Measurements from ENCODE around the gene PRR7.

DNA sequence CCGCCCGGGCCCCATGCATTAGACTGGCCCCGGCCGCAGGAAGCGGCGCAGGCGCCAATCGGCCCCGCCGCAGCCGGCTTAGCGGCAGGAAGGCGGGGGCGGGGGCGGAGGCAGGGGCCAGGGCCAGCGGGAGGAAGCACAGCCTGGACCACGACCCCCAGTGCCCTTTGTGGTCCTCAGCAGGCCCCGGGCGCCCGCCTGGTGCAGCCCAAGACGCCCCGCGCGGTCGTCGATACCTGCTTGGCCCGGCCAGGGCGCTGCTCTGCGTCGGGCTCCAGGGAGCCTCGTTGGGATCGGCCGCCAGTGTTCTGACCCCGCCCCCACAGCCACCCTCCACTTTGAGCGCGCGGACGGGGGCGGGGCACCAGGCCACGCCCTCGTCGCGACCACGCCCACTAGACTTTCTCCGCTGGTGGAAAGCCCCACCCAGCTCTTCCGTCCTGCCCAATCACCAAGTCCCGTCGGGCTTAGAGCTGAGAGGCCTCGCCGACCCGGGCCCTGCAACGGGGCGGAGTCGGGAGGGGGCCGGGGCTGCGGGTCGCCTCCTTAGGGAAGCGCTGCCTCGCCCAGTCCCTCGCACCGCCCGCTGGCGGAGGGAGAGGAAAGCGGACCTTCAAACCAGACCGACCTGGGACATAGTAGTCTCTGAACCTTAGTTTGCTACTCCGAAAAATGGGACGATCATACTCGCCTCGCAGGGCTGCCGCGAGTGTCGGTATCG, 50.8 kb downstream of the PRR7 start, which contains the start of gene PDLIM7:
- TF ChIP-seq, protein P1, sequence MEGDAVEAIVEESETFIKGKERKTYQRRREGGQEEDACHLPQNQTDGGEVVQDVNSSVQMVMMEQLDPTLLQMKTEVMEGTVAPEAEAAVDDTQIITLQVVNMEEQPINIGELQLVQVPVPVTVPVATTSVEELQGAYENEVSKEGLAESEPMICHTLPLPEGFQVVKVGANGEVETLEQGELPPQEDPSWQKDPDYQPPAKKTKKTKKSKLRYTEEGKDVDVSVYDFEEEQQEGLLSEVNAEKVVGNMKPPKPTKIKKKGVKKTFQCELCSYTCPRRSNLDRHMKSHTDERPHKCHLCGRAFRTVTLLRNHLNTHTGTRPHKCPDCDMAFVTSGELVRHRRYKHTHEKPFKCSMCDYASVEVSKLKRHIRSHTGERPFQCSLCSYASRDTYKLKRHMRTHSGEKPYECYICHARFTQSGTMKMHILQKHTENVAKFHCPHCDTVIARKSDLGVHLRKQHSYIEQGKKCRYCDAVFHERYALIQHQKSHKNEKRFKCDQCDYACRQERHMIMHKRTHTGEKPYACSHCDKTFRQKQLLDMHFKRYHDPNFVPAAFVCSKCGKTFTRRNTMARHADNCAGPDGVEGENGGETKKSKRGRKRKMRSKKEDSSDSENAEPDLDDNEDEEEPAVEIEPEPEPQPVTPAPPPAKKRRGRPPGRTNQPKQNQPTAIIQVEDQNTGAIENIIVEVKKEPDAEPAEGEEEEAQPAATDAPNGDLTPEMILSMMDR (conservative IDR thresholded peaks at IDR 0.05; ENCODE audit: low read depth, low read length), result peak; percentile 24; the same call in 1 of the 2 replicates
- no peak for TF ChIP-seq EZH2phosphoT487 (IDR thresholded peaks at IDR 0.05; ENCODE audit: borderline replicate concordance, low read length)
- no peak for TF ChIP-seq EZH2 (IDR thresholded peaks at IDR 0.05; ENCODE audit: low read length, unreplicated experiment)
